Measurements from ENCODE around the gene REEP2.

The REEP2 gene

DNA sequence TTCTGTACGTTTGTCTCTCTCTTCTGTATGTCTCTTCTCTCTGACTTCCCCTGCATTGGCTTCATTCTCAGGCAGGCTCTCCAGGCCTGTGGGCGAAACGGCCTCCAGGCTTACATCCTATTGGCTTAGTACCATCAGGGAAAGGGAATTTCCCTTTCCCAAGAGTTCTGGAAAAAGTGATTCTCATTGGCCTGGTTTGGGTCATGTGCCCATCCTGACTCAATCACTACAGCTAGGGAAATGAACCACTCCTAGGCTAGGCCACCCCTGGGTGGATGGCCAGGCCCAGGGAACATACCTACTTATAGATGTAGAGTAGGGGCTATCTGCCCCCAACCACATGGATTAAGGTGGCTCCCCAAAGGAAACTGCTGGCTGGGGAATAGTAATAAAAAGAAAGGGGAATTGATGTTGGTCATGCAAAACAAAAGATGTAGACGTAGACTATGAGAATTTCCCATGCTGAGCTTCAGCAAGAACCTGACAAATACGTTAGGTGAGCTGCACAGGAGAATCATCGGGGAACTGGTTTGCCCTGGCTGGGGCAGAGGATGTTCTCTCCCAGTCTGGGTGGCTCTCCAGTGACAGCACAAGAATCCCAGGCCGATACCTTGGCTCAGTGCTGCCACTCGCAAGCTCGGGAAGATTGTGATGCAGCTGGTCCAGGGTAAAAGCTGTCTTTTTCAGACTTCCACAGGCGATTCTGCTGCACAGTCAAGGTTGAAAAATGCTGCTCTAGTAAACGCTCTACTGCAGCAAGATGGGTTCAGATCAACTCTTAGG, 22.7 kb downstream of the REEP2 start:
- H4K8ac ChIP-seq (ENCODE audit: low read depth, low read length): no peak overlapping the region
- no peak overlapping the region for H2BK5ac ChIP-seq (ENCODE audit: low read length)
- H3K4me1 ChIP-seq (ENCODE audit: control insufficient read depth in 2 of 2, insufficient read depth in 1 of 2, low read depth in 1 of 2, low read length in 2 of 2): peaks cover 8 to 26% of the 10 kb centered on the region in 2 donors
- no CpG with 5 or more reads among the region's 11 CpGs for WGBS, 2 donors (ENCODE audit: extremely low coverage in 2 of 2, insufficient read length in 2 of 2, insufficient replicate concordance in 1 of 2)
- H3K4ac ChIP-seq (ENCODE audit: low read length): no peak overlapping the region
- no peak overlapping the region for H3K18ac ChIP-seq (ENCODE audit: low read length)
- H2BK15ac ChIP-seq (ENCODE audit: low read length): no peak overlapping the region
- no peak overlapping the region for H3K23ac ChIP-seq (ENCODE audit: low read depth, low read length, poor library complexity)
- peaks cover 6% of the 10 kb centered on the region for H3K79me1 ChIP-seq (ENCODE audit: low read depth, low read length)
- H3K4me3 ChIP-seq (ENCODE audit: low read length in 2 of 2): no peak overlapping the region
- no peak overlapping the region for H4K91ac ChIP-seq (ENCODE audit: low read depth, low read length, poor library complexity)
- no peak overlapping the region for H3K4me2 ChIP-seq (ENCODE audit: insufficient read depth, low read length, poor library complexity, severe bottlenecking)
- no peak overlapping the region for H3K14ac ChIP-seq (ENCODE audit: low read length)
- no peak overlapping the region for H2BK12ac ChIP-seq (ENCODE audit: low read length)
- H2AK5ac ChIP-seq (ENCODE audit: low read depth, low read length): no peak overlapping the region
- no peaks in the 10 kb centered on the region for H3K9me3 ChIP-seq (replicated peaks in 1 of 2; ENCODE audit: control insufficient read depth in 2 of 2, insufficient read depth in 1 of 2, low read depth in 1 of 2, low read length in 2 of 2)
- H2BK120ac ChIP-seq (ENCODE audit: low read depth, low read length): no peak overlapping the region
- H3K27me3 ChIP-seq (ENCODE audit: control insufficient read depth in 3 of 3, insufficient read depth in 3 of 3, low read depth in 1 of 3, low read length in 3 of 3): peaks cover 0 to 11% (median 2%) of the 10 kb centered on the region in 3 experiments
- H3K9ac ChIP-seq (ENCODE audit: low read depth, low read length, poor library complexity): no peak overlapping the region
- no peak overlapping the region for H3K27ac ChIP-seq (replicated peaks; ENCODE audit: low read length)
- no peak for DNase-seq (ENCODE audit: low spot score)
- peaks cover 0 to under 1% of the 10 kb centered on the region in 2 donors for H3K36me3 ChIP-seq (replicated peaks in 1 of 2; ENCODE audit: control insufficient read depth in 2 of 2, insufficient read depth in 2 of 2, low read length in 2 of 2)
- no peak overlapping the region for H2AFZ ChIP-seq (ENCODE audit: low read length)

DNA sequence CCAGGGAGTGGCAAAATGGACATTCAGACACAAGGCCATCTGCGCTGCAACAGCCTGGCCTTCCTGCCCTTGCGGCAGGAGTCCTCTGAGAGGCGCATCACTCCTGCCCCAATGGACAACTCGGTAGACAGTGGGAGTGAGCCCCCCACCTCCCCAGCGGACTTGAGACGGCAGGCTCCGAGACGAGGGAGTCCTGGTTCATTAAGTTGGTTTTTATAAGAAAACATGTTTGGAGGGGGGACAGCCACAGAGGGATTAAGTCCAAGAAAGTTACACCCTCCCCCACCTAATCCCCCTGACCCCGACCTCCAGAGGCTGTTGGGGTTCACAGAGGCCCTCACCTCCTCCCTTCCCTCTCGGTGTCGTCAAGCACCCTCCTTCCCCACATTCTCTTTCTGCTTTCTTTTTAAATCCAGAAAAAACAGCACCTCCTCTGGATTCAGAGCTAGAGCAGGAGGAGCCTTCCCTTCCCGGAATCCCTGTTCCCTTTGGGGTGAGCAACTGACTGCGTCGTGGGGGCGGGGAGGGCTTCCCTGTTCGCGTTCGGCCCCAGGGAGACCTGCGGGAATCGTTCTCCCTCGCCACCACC, 24.7 kb downstream of the REEP2 start:
- no CpG with 5 or more reads among the region's 21 CpGs for WGBS, 2 donors (ENCODE audit: extremely low coverage in 2 of 2, insufficient read length in 2 of 2, insufficient replicate concordance in 1 of 2)
- peaks cover 18 to 39% of the 10 kb centered on the region in 2 donors for H3K4me1 ChIP-seq (ENCODE audit: control insufficient read depth in 2 of 2, insufficient read depth in 1 of 2, low read depth in 1 of 2, low read length in 2 of 2)
- peak overlapping the region; percentile 80 to 89 for H3K4me3 ChIP-seq (ENCODE audit: low read length in 2 of 2)

DNA sequence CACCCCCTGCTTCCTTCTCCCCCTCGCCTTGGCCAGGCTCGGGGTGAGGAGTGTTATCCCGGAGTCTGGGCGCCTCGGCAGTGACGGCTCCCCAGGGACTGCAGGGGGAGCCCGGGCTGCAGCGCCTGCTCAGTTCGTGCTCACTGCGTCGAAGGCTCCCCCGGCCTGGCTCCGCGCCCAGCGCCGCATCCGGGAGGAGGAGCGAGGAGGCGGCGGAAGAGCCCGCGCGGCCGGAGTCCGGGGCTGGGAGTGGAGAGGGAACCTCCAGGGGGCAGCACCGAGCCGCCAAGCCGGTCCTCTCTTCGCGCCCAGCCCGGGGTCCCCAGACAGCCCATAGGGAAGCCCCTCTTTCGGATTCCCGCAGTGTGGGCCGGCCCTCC, 25.1 kb downstream of the REEP2 start:
- WGBS, 2 donors (ENCODE audit: extremely low coverage in 2 of 2, insufficient read length in 2 of 2, insufficient replicate concordance in 1 of 2): no CpG with 5 or more reads among the region's 34 CpGs

More for the DNA sequence above, 24.7 kb downstream of the REEP2 start:
- Histone ChIP-seq H3K27me3 (ENCODE audit: control insufficient read depth in 3 of 3, insufficient read depth in 3 of 3, low read depth in 1 of 3, low read length in 3 of 3) (peaks cover 0 to 17% (median 2%) of the 10 kb centered on the region in 3 experiments), H2BK120ac (ENCODE audit: low read depth, low read length) (peak overlapping the region; percentile 18), H2AFZ (ENCODE audit: low read length) (peak overlapping the region; percentile 100), H3K9me3 (replicated peaks in 1 of 2; ENCODE audit: control insufficient read depth in 2 of 2, insufficient read depth in 1 of 2, low read depth in 1 of 2, low read length in 2 of 2) (no peaks in the 10 kb centered on the region), H3K9ac (ENCODE audit: low read depth, low read length, poor library complexity) (peak overlapping the region; percentile 89), H2BK5ac (ENCODE audit: low read length) (peak overlapping the region; percentile 96), H3K27ac (replicated peaks; ENCODE audit: low read length) (peak overlapping the region; percentile 96), H2BK12ac (ENCODE audit: low read length) (no peak overlapping the region), H3K14ac (ENCODE audit: low read length) (no peak overlapping the region), H2AK5ac (ENCODE audit: low read depth, low read length) (peak overlapping the region; percentile 90), H2BK15ac (ENCODE audit: low read length) (peak overlapping the region; percentile 63), H3K23ac (ENCODE audit: low read depth, low read length, poor library complexity) (no peak overlapping the region), H4K8ac (ENCODE audit: low read depth, low read length) (no peak overlapping the region), H3K4me2 (ENCODE audit: insufficient read depth, low read length, poor library complexity, severe bottlenecking) (peak overlapping the region; percentile 84), H3K18ac (ENCODE audit: low read length) (peak overlapping the region; percentile 97), H3K79me1 (ENCODE audit: low read depth, low read length) (peaks cover 13% of the 10 kb centered on the region), H3K36me3 (replicated peaks in 1 of 2; ENCODE audit: control insufficient read depth in 2 of 2, insufficient read depth in 2 of 2, low read length in 2 of 2) (peaks cover 15 to 19% of the 10 kb centered on the region in 2 donors), H4K91ac (ENCODE audit: low read depth, low read length, poor library complexity) (no peak overlapping the region), H3K4ac (ENCODE audit: low read length) (no peak overlapping the region)
- DNase-seq (ENCODE audit: low spot score): no peak

More for the DNA sequence above, 25.1 kb downstream of the REEP2 start:
- peak overlapping the region; percentile 74 for H3K23ac ChIP-seq (ENCODE audit: low read depth, low read length, poor library complexity)
- peak overlapping the region; percentile 97 for H3K9ac ChIP-seq (ENCODE audit: low read depth, low read length, poor library complexity)
- H3K4ac ChIP-seq (ENCODE audit: low read length): no peak overlapping the region
- peak overlapping the region; percentile 93 for H2BK15ac ChIP-seq (ENCODE audit: low read length)
- H4K8ac ChIP-seq (ENCODE audit: low read depth, low read length): no peak overlapping the region
- peaks cover 0 to 17% (median 2%) of the 10 kb centered on the region in 3 experiments for H3K27me3 ChIP-seq (ENCODE audit: control insufficient read depth in 3 of 3, insufficient read depth in 3 of 3, low read depth in 1 of 3, low read length in 3 of 3)
- H2BK120ac ChIP-seq (ENCODE audit: low read depth, low read length): no peak overlapping the region
- peak overlapping the region; percentile 96 for H2BK5ac ChIP-seq (ENCODE audit: low read length)
- peaks cover 13% of the 10 kb centered on the region for H3K79me1 ChIP-seq (ENCODE audit: low read depth, low read length)
- H2BK12ac ChIP-seq (ENCODE audit: low read length): peak overlapping the region; percentile 6
- peak overlapping the region; percentile 93 for H3K4me2 ChIP-seq (ENCODE audit: insufficient read depth, low read length, poor library complexity, severe bottlenecking)
- peak overlapping the region; percentile 89 to 95 for H3K4me3 ChIP-seq (ENCODE audit: low read length in 2 of 2)
- H3K9me3 ChIP-seq (replicated peaks in 1 of 2; ENCODE audit: control insufficient read depth in 2 of 2, insufficient read depth in 1 of 2, low read depth in 1 of 2, low read length in 2 of 2): no peaks in the 10 kb centered on the region
- H2AK5ac ChIP-seq (ENCODE audit: low read depth, low read length): peak overlapping the region; percentile 90
- peak overlapping the region; percentile 100 for H2AFZ ChIP-seq (ENCODE audit: low read length)
- peak overlapping the region; percentile 100 for H3K18ac ChIP-seq (ENCODE audit: low read length)
- peaks cover 18 to 34% of the 10 kb centered on the region in 2 donors for H3K4me1 ChIP-seq (ENCODE audit: control insufficient read depth in 2 of 2, insufficient read depth in 1 of 2, low read depth in 1 of 2, low read length in 2 of 2)
- H3K14ac ChIP-seq (ENCODE audit: low read length): no peak overlapping the region
- peak overlapping the region; percentile 96 for H3K27ac ChIP-seq (replicated peaks; ENCODE audit: low read length)
- no peak overlapping the region for H4K91ac ChIP-seq (ENCODE audit: low read depth, low read length, poor library complexity)
- peak; percentile 95 for DNase-seq (ENCODE audit: low spot score)
- peaks cover 15 to 24% of the 10 kb centered on the region in 2 donors for H3K36me3 ChIP-seq (replicated peaks in 1 of 2; ENCODE audit: control insufficient read depth in 2 of 2, insufficient read depth in 2 of 2, low read length in 2 of 2)
